Measurements from ENCODE around the gene ZNF627. TPM values are rescaled to one million over a fixed set of nuclear protein-coding genes. Genes with fewer than 3 reads are reported as not detected.
"Not testable (repeated sequence)": the region's sequence is repeated elsewhere in the genome, so short reads cannot be mapped to it uniquely, and the experiment has no call there.

The ZNF627 gene
- total RNA-seq, 4 donors from 2014 or later, result 3.5 to 9.2 (median 6.5) TPM

GRCh38 chr19:11626252-11626651 lies 29.0 kb downstream of the ZNF627 start:
- WGBS, 2 donors, result 72 to 78% methylated on average over 7 to 10 of the region's 15 CpGs
- Histone ChIP-seq H3K27me3 (no peaks in the 10 kb centered on the region), H3K36me3 (peaks cover 0 to 6% (median 0%) of the 10 kb centered on the region in 3 donors), H3K4me1 (peaks cover 8 to 18% (median 10%) of the 10 kb centered on the region in 3 donors), H3K9me3 (no peaks in the 10 kb centered on the region), H3K4me3 (no peak overlapping the region), H3K27ac (no peak overlapping the region)
- intact Hi-C loops (cut with DNase I), result no loop called here
- no peak for DNase-seq
- no peak for TF ChIP-seq POLR2A (IDR thresholded peaks at IDR 0.05)
- TF ChIP-seq CTCF (IDR thresholded peaks at IDR 0.05), result no peak

GRCh38 chr19:11633223-11633622 lies 35.9 kb downstream of the ZNF627 start:
- no peak overlapping the region for H3K4me3 ChIP-seq
- H3K27me3 ChIP-seq, result no peaks in the 10 kb centered on the region
- no peaks in the 10 kb centered on the region for H3K9me3 ChIP-seq
- intact Hi-C loops (cut with DNase I), result no loop called here
- no peak overlapping the region for H3K27ac ChIP-seq
- WGBS, 2 donors, result 71 to 75% methylated on average over 5 to 7 of the region's 9 CpGs
- no peaks in the 10 kb centered on the region for H3K4me1 ChIP-seq
- no peaks in the 10 kb centered on the region for H3K36me3 ChIP-seq
- DNase-seq, result no peak
- TF ChIP-seq CTCF (IDR thresholded peaks at IDR 0.05) (no peak), POLR2A (IDR thresholded peaks at IDR 0.05) (no peak)

DNA sequence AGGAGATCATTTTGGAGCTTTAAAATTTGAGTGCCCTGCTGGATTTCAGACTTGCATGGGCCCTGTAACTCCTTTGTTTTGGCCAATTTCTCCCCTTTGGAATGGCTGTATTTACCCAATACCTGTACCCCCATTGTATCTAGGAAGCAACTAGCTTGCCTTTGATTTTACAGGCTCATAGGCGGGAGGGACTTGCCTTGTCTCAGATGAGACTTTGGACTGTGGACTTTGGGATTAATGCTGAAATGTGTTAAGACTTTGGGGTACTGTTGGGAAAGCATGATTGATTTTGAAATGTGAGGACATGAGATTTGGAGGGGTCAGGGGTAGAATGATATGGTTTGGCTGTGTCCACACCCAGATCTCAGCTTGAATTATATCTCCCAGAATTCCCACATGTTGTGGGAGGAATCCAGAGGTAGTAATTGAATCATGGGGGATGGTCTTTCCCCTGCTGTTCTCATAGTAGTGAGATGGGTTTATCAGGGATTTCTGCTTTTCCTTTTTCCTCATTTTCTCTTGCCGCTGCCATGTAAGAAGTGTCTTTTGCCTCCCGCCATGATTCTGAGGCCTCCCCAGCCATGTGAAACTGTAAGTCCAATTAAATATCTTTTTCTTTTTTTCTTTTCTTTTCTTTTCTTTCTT lies 36.9 kb downstream of the ZNF627 start:
- H3K4me3 ChIP-seq; H3K27me3 ChIP-seq; H3K36me3 ChIP-seq; DNase-seq; H3K27ac ChIP-seq; H3K4me1 ChIP-seq; intact Hi-C loops (cut with DNase I); H3K9me3 ChIP-seq: not testable (repeated sequence)
- WGBS, 2 donors, result 77 to 97% methylated on average over 3 of the region's 3 CpGs

GRCh38 chr19:11639245-11639601 lies 41.9 kb downstream of the ZNF627 start:
- intact Hi-C loops (cut with DNase I), result no loop called here

DNA sequence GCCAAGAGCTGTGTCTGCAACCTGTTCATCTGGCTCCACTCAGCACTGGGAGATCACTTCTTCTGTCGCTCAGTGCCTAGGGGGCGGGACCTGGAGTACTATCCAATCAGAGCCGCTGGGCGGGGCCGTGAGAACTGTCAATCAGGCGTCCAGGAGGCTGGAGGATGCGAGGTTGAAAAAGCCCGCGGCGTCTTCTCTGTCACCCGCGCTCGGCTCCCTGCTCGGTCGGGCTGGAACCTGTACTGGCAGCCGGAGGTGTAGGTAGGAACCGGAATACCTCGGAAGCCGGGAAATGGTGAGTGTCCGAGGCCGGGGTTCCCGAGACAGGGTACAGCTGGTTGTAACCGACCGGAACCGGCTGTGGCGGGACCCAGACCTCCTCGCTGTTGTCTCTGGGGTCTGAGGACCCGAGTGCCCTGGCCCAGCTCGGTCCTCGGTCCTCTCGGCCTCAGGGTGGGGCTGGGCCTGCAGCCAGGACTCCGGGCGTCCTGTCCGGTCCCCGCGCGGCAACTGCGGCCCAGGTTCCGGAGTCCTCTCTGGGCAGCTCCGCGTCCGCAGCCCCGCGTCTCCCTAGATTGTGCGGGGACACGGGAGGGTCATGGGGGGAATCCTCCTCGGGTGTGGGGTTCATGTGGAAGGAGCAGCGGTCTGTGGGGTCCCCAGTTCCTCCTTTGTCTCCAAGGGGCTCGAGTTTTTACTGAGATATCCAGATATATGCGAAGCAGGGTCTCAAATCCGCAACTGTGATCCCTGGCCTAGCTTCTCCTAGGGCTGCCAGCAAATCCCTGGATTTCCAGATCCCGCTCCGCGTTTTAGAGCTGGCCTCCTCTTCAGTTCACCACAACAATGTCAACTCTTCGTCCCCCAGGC lies 42.6 kb downstream of the ZNF627 start:
- peaks cover 0 to 14% (median 3%) of the 10 kb centered on the region in 3 donors for H3K4me1 ChIP-seq
- no peaks in the 10 kb centered on the region for H3K27me3 ChIP-seq
- intact Hi-C loops (cut with DNase I), result no loop called here
- TF ChIP-seq POLR2A (IDR thresholded peaks at IDR 0.05), result no peak
- TF ChIP-seq CTCF (IDR thresholded peaks at IDR 0.05), result no peak
- H3K4me3 ChIP-seq, result peak overlapping the region; percentile 60 to 73 (median 66)
- 0 to 2% methylated on average over 12 to 20 of the region's 55 CpGs for WGBS, 2 donors
- H3K36me3 ChIP-seq, result no peaks in the 10 kb centered on the region
- H3K27ac ChIP-seq, result peak overlapping the region; percentile 0 to 75 (median 72)
- H3K9me3 ChIP-seq, result no peaks in the 10 kb centered on the region
- peak; percentile 68 for DNase-seq

More at GRCh38 chr19:11639245-11639601, 41.9 kb downstream of the ZNF627 start:
- Histone ChIP-seq H3K27ac (no peak overlapping the region), H3K9me3 (no peaks in the 10 kb centered on the region), H3K27me3 (no peaks in the 10 kb centered on the region), H3K36me3 (no peaks in the 10 kb centered on the region), H3K4me3 (peak overlapping the region in 3 of 4 donors; percentile 60 to 73 (median 70)), H3K4me1 (peaks cover 0 to 14% (median 3%) of the 10 kb centered on the region in 3 donors)
- WGBS, 2 donors, result 10 to 14% methylated on average over 2 to 3 of the region's 7 CpGs
- TF ChIP-seq CTCF (IDR thresholded peaks at IDR 0.05) (no peak), POLR2A (IDR thresholded peaks at IDR 0.05) (no peak)
- DNase-seq, result no peak

All from esophagus squamous epithelium (tissue), 5 donors.